ENCODE measurements around the gene RFC4. TPM values are rescaled to one million over a fixed set of nuclear protein-coding genes. Genes with fewer than 3 reads are reported as not detected.

RFC4 gene
- total and polyA plus RNA-seq, 2 of the 4 experiments (the other 2 are of a cell fraction) = 19.5 to 27.9 TPM

DNA sequence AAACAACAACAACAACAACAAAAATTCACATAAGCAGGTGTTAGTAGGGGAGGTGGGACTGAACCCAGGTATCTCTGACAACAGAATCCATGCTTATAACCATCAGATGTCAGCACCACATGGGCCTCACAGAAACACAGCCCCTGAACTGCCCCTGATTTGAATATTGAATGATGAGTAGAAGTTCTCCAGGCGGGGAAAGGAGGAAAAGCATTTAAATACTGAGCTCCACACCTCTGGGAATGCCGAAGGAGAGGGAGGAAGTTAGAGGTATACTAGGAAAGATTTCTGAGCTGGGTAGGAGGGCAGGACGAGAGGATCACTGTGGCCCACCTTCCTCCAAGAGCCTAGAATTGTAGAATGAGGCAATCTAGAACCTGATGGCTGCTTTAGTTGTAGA, 54.8 kb downstream of the RFC4 start:
- ATAC-seq (ENCODE audit: low read depth) = no peak
- Histone ChIP-seq H3K14ac (replicated peaks; ENCODE audit: low read depth, low read length) (no peak overlapping the region), H3K56ac (ENCODE audit: extremely low read depth, insufficient read depth, low read length) (no peak overlapping the region), H2AK5ac (ENCODE audit: low read depth, low read length) (no peak overlapping the region), H3K79me1 (ENCODE audit: low read depth in 1 of 2, low read length in 2 of 2) (no peaks in the 10 kb centered on the region), H4K91ac (ENCODE audit: insufficient read depth, low read depth, low read length) (0 out of 2 replicates have a peak overlapping the region, but pooled peaks have one; percentile 23), H4K5ac (ENCODE audit: low read depth, low read length) (no peak overlapping the region), H3K4me2 (ENCODE audit: low read depth, low read length) (no peak overlapping the region), H3K4me3 (ENCODE audit: insufficient read depth, low read depth, low read length) (no peak overlapping the region), H3K27me3 (ENCODE audit: control insufficient read depth, insufficient read depth, low read length) (no peaks in the 10 kb centered on the region), H3K4ac (ENCODE audit: low read depth, low read length) (no peak overlapping the region; the same call in 1 of the 2 replicates), H3K9me3 (ENCODE audit: control insufficient read depth, insufficient read depth, low read length) (no peaks in the 10 kb centered on the region), H3K9ac (ENCODE audit: low read depth, low read length) (no peak overlapping the region), H3K23ac (ENCODE audit: low read depth, low read length) (no peak overlapping the region), H3K18ac (ENCODE audit: low read depth, low read length) (no peak overlapping the region), H3K27ac (ENCODE audit: insufficient read depth, low read length) (no peak overlapping the region), H3K36me3 (ENCODE audit: control insufficient read depth, insufficient read depth, low read length) (no peaks in the 10 kb centered on the region), H4K20me1 (ENCODE audit: insufficient read depth, low read length) (no peaks in the 10 kb centered on the region), H3K9me1 (ENCODE audit: insufficient read depth, low read length) (no peaks in the 10 kb centered on the region), H3K4me1 (ENCODE audit: control insufficient read depth, insufficient read depth, low read length) (no peaks in the 10 kb centered on the region), H2AK9ac (replicated peaks; ENCODE audit: low read depth, low read length, poor library complexity) (no peak overlapping the region), H2BK15ac (ENCODE audit: low read depth, low read length) (peak overlapping the region; percentile 65; the same call in 1 of the 3 replicates), H4K8ac (ENCODE audit: low read depth in 2 of 2, low read length in 2 of 2) (no peak overlapping the region), H2BK120ac (ENCODE audit: low read depth, low read length) (no peak overlapping the region), H2AFZ (replicated peaks; ENCODE audit: low read length, poor library complexity) (peak overlapping the region; percentile 37), H2BK5ac (ENCODE audit: low read depth, low read length, poor library complexity, severe bottlenecking) (no peak overlapping the region), H2BK20ac (ENCODE audit: low read depth, low read length) (0 out of 2 replicates have a peak overlapping the region, but pooled peaks have one; percentile 54)
- POLR2A ChIA-PET (ENCODE audit: unreplicated experiment) = no interaction called here
- no TSS peak for BruUV-seq (replicated peaks)
- CTCF ChIA-PET = interaction anchor here (1.3 kb wide), 1 partner anchor 137 kb away, joined by 3 read pairs; no protein-coding TSS in a partner anchor
- TF ChIP-seq RFX5 (IDR thresholded peaks at IDR 0.05; ENCODE audit: low read depth, low read length) = no peak
- TF ChIP-seq, protein P1, sequence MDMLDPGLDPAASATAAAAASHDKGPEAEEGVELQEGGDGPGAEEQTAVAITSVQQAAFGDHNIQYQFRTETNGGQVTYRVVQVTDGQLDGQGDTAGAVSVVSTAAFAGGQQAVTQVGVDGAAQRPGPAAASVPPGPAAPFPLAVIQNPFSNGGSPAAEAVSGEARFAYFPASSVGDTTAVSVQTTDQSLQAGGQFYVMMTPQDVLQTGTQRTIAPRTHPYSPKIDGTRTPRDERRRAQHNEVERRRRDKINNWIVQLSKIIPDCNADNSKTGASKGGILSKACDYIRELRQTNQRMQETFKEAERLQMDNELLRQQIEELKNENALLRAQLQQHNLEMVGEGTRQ (IDR thresholded peaks at IDR 0.05; ENCODE audit: low read depth, low read length) = no peak
- TF ChIP-seq RCOR1 (IDR thresholded peaks at IDR 0.05; ENCODE audit: insufficient replicate concordance, low read length) = no peak
- TF ChIP-seq MXI1 (IDR thresholded peaks at IDR 0.05; ENCODE audit: borderline replicate concordance, low read depth, low read length) = no peak
- TF ChIP-seq BHLHE40 (IDR thresholded peaks at IDR 0.05; ENCODE audit: low read depth, low read length) = no peak
- TF ChIP-seq CHD1 (IDR thresholded peaks at IDR 0.05; ENCODE audit: low read depth, low read length) = no peak
- TF ChIP-seq MAZ (IDR thresholded peaks at IDR 0.05; ENCODE audit: borderline replicate concordance, low read depth, low read length) = no peak
- no peak for TF ChIP-seq CTCF (conservative IDR thresholded peaks at IDR 0.05; ENCODE audit: low read depth, low read length)
- no peak for TF ChIP-seq CEBPB (IDR thresholded peaks at IDR 0.05; ENCODE audit: low read depth, low read length)
- no peak for TF ChIP-seq MAFK (IDR thresholded peaks at IDR 0.05; ENCODE audit: low read depth, low read length)
- no peak for TF ChIP-seq RAD21 (IDR thresholded peaks at IDR 0.05; ENCODE audit: low read length)
- no peak for TF ChIP-seq ELK1 (IDR thresholded peaks at IDR 0.05; ENCODE audit: borderline replicate concordance, low read depth, low read length)
- no peak for TF ChIP-seq POLR2A (IDR thresholded peaks at IDR 0.05; ENCODE audit: low read depth, low read length)
- TF ChIP-seq FOS (IDR thresholded peaks at IDR 0.05; ENCODE audit: low read depth, low read length) = no peak
- TF ChIP-seq NFE2L2 (IDR thresholded peaks at IDR 0.05; ENCODE audit: low read depth, low read length) = no peak
- 60% methylated on average over 2 of the region's 3 CpGs; no CpG with 5 or more reads in 1 of the 2 experiments for WGBS, 2 experiments (ENCODE audit: extremely low coverage in 2 of 2, insufficient read length in 1 of 2)
- intact Hi-C loops (cut with micrococcal nuclease) = no loop called here
- no peak for DNase-seq
- in situ Hi-C loops (cut with MboI; ENCODE audit: low sequenced_read_pairs) = no loop called here
- dilution Hi-C loops (cut with HindIII; ENCODE audit: low sequenced_read_pairs, unreplicated experiment) = no loop called here
